ENCODE results near the gene R3HDM1.

DNA sequence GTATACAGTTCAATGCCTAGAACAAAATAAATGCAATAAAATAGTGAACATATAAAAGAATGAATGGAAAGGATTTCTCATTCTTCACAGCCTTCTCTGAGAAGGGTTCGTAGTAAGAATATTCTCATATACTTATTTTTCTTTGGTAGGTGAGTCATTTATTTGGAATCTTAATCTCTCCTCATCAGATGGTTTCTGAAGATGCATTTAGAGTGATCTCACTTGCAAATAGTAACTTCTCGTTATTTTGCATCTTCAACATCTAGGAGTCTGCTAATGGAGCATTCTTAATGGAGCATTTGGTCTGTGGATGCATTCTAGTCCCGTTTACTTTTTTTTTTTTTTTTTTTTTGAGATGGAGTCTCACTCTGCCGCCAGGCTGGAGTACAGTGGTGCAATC lies 214.3 kb downstream of the R3HDM1 start:
- TF ChIP-seq, protein P1, sequence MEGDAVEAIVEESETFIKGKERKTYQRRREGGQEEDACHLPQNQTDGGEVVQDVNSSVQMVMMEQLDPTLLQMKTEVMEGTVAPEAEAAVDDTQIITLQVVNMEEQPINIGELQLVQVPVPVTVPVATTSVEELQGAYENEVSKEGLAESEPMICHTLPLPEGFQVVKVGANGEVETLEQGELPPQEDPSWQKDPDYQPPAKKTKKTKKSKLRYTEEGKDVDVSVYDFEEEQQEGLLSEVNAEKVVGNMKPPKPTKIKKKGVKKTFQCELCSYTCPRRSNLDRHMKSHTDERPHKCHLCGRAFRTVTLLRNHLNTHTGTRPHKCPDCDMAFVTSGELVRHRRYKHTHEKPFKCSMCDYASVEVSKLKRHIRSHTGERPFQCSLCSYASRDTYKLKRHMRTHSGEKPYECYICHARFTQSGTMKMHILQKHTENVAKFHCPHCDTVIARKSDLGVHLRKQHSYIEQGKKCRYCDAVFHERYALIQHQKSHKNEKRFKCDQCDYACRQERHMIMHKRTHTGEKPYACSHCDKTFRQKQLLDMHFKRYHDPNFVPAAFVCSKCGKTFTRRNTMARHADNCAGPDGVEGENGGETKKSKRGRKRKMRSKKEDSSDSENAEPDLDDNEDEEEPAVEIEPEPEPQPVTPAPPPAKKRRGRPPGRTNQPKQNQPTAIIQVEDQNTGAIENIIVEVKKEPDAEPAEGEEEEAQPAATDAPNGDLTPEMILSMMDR (IDR thresholded peaks at IDR 0.05): no peak
- TF ChIP-seq POLR2A (IDR thresholded peaks at IDR 0.05): no peak

Data from thyroid gland (tissue), 4 donors.